ENCODE measurements around the gene PDZD4.

PDZD4 gene

GRCh38 chrX:153816831-153817690, 13.3 kb downstream of the PDZD4 start:
- no peak for TF ChIP-seq CTCF (conservative IDR thresholded peaks at IDR 0.05; ENCODE audit: low read depth, low read length)
- Histone ChIP-seq H3K27me3 (ENCODE audit: insufficient read depth, low read depth) (peaks cover 45% of the 10 kb centered on the region), H3K79me2 (ENCODE audit: insufficient read depth, low read depth) (no peaks in the 10 kb centered on the region), H3K4me1 (ENCODE audit: low read depth, poor library complexity, severe bottlenecking) (no peaks in the 10 kb centered on the region), H3K27ac (no peak overlapping the region), H3K4me3 (IDR thresholded peaks at IDR 0.05; ENCODE audit: insufficient read depth, low read depth, low read length) (no peak overlapping the region), H4K20me1 (ENCODE audit: insufficient read depth) (no peaks in the 10 kb centered on the region), H3K4me2 (no peak overlapping the region), H3K36me3 (ENCODE audit: insufficient read depth) (no peaks in the 10 kb centered on the region), H3K9ac (no peak overlapping the region), H2AFZ (ENCODE audit: low read depth) (no peak overlapping the region)

GRCh38 chrX:153814591-153815315, 15.6 kb downstream of the PDZD4 start:
- no peak overlapping the region for H3K9ac ChIP-seq
- H3K4me1 ChIP-seq (ENCODE audit: low read depth, poor library complexity, severe bottlenecking) = no peaks in the 10 kb centered on the region
- H3K79me2 ChIP-seq (ENCODE audit: insufficient read depth, low read depth) = no peaks in the 10 kb centered on the region
- H2AFZ ChIP-seq (ENCODE audit: low read depth) = no peak overlapping the region
- H3K4me2 ChIP-seq = no peak overlapping the region
- TF ChIP-seq CTCF (conservative IDR thresholded peaks at IDR 0.05; ENCODE audit: low read depth, low read length) = no peak
- H4K20me1 ChIP-seq (ENCODE audit: insufficient read depth) = no peaks in the 10 kb centered on the region
- H3K27me3 ChIP-seq (ENCODE audit: insufficient read depth, low read depth) = peaks cover 43% of the 10 kb centered on the region
- H3K4me3 ChIP-seq (IDR thresholded peaks at IDR 0.05; ENCODE audit: insufficient read depth, low read depth, low read length) = no peak overlapping the region
- no peak overlapping the region for H3K27ac ChIP-seq
- no peaks in the 10 kb centered on the region for H3K36me3 ChIP-seq (ENCODE audit: insufficient read depth)

GRCh38 chrX:153813161-153813560, 17.2 kb downstream of the PDZD4 start:
- Histone ChIP-seq H3K4me3 (IDR thresholded peaks at IDR 0.05; ENCODE audit: insufficient read depth, low read depth, low read length) (no peak overlapping the region), H3K9ac (no peak overlapping the region), H3K4me2 (no peak overlapping the region), H4K20me1 (ENCODE audit: insufficient read depth) (no peaks in the 10 kb centered on the region), H2AFZ (ENCODE audit: low read depth) (no peak overlapping the region), H3K27ac (no peak overlapping the region), H3K79me2 (ENCODE audit: insufficient read depth, low read depth) (no peaks in the 10 kb centered on the region), H3K4me1 (ENCODE audit: low read depth, poor library complexity, severe bottlenecking) (no peaks in the 10 kb centered on the region), H3K36me3 (ENCODE audit: insufficient read depth) (no peaks in the 10 kb centered on the region), H3K27me3 (ENCODE audit: insufficient read depth, low read depth) (peaks cover 34% of the 10 kb centered on the region)
- no peak for TF ChIP-seq CTCF (conservative IDR thresholded peaks at IDR 0.05; ENCODE audit: low read depth, low read length)

- no peaks in the 10 kb centered on the region for H3K36me3 ChIP-seq (ENCODE audit: insufficient read depth)
- no peak overlapping the region for H2AFZ ChIP-seq (ENCODE audit: low read depth)
- H3K4me1 ChIP-seq (ENCODE audit: low read depth, poor library complexity, severe bottlenecking) = no peaks in the 10 kb centered on the region
- H3K4me2 ChIP-seq = no peak overlapping the region
- H3K27me3 ChIP-seq (ENCODE audit: insufficient read depth, low read depth) = peaks cover 26% of the 10 kb centered on the region
- H4K20me1 ChIP-seq (ENCODE audit: insufficient read depth) = no peaks in the 10 kb centered on the region
- H3K79me2 ChIP-seq (ENCODE audit: insufficient read depth, low read depth) = no peaks in the 10 kb centered on the region
- H3K27ac ChIP-seq = no peak overlapping the region
- no peak for TF ChIP-seq CTCF (conservative IDR thresholded peaks at IDR 0.05; ENCODE audit: low read depth, low read length)
- H3K4me3 ChIP-seq (IDR thresholded peaks at IDR 0.05; ENCODE audit: insufficient read depth, low read depth, low read length) = no peak overlapping the region
- H3K9ac ChIP-seq = no peak overlapping the region
Measured at GRCh38 chrX:153812220-153812619, 18.1 kb downstream of the PDZD4 start.

All from KMS-11 (cell line).